SK-N-SH treated with all-trans-retinoic acid at 6 μM for 48 hours (cell line): ENCODE data around the gene SCAMP3.
A peak's percentile ranks its signal among the peaks of the same experiment; 100 is the strongest.

Source experiments
- ATAC-seq: fragments of 200-7000 bp; cut with Tn5 transposase; 3 replicates; pipeline ENCODE4 v1.9.1; 2020; ENCODE audit warnings: mild to moderate bottlenecking, moderate library complexity
- ARNTL ChIP-seq: fragments of 450-650 bp; formaldehyde crosslinking; IDR thresholded peaks from 2 replicates; pipeline ENCODE4 v1.5.0; 2020; ENCODE audit warnings: low read depth, mild to moderate bottlenecking, moderate library complexity, borderline replicate concordance
- BACH2 ChIP-seq: fragments of 250-450 bp; sonication (Bioruptor Pico); IDR thresholded peaks from 2 replicates; pipeline ENCODE4 v1.9.0; 2021; ENCODE audit warnings: mild to moderate bottlenecking, borderline replicate concordance
- CREB5 ChIP-seq: fragments of 250-450 bp; sonication (Bioruptor Pico); IDR thresholded peaks from 2 replicates; pipeline ENCODE4 v1.5.1; 2020; ENCODE audit warnings: low read depth, mild to moderate bottlenecking, moderate library complexity
- CSRNP3 ChIP-seq: fragments of 250-450 bp; sonication (Bioruptor Pico); IDR thresholded peaks from 2 replicates; pipeline ENCODE4 v1.5.1; 2021; ENCODE audit warnings: mild to moderate bottlenecking, moderate library complexity
- ESRRG ChIP-seq: fragments of 250-450 bp; sonication (Bioruptor Pico); IDR thresholded peaks from 2 replicates; pipeline ENCODE4 v1.6.1; 2021; ENCODE audit warnings: mild to moderate bottlenecking
- OSR1 ChIP-seq: fragments of 250-450 bp; sonication (Bioruptor Pico); IDR thresholded peaks from 2 replicates; pipeline ENCODE4 v1.8.0; 2022; ENCODE audit warnings: moderate library complexity, mild to moderate bottlenecking, inconsistent platforms
- PATZ1 ChIP-seq: fragments of 250-450 bp; sonication (Bioruptor Pico); IDR thresholded peaks from 2 replicates; pipeline ENCODE4 v1.8.0; 2020; ENCODE audit warnings: mild to moderate bottlenecking, moderate library complexity, borderline replicate concordance
- POU6F1 ChIP-seq: fragments of 250-450 bp; sonication (Bioruptor Pico); IDR thresholded peaks from 2 replicates; pipeline ENCODE4 v1.8.0; 2021; ENCODE audit warnings: low read depth, mild to moderate bottlenecking, moderate library complexity, borderline replicate concordance
- PPARA ChIP-seq: fragments of 250-450 bp; sonication (Bioruptor Pico); IDR thresholded peaks from 2 replicates; pipeline ENCODE4 v1.5.0; 2020; ENCODE audit warnings: mild to moderate bottlenecking, borderline replicate concordance
- SNAI2 ChIP-seq: fragments of 250-450 bp; sonication (Bioruptor Pico); IDR thresholded peaks from 2 replicates; pipeline ENCODE4 v1.5.0; 2020; ENCODE audit warnings: mild to moderate bottlenecking, moderate library complexity
- TOX ChIP-seq: fragments of 250-450 bp; sonication (Bioruptor Pico); IDR thresholded peaks from 2 replicates; pipeline ENCODE4 v1.8.0; 2021; ENCODE audit warnings: mild to moderate bottlenecking, moderate library complexity, borderline replicate concordance
- TSHZ2 ChIP-seq: fragments of 250-450 bp; sonication (Bioruptor Pico); IDR thresholded peaks from 2 replicates; pipeline ENCODE4 v1.5.0; 2020; ENCODE audit warnings: mild to moderate bottlenecking, moderate library complexity
- ZC3H10 ChIP-seq: fragments of 250-450 bp; sonication (Bioruptor Pico); IDR thresholded peaks from 2 replicates; pipeline ENCODE4 v1.5.1; 2021; ENCODE audit warnings: mild to moderate bottlenecking, moderate library complexity
- ZFP3 ChIP-seq: fragments of 250-450 bp; sonication (Bioruptor Pico); IDR thresholded peaks from 2 replicates; pipeline ENCODE4 v1.5.0; 2020; ENCODE audit warnings: mild to moderate bottlenecking, moderate library complexity
- ZFP30 ChIP-seq: fragments of 450-650 bp; formaldehyde crosslinking; IDR thresholded peaks from 2 replicates; pipeline ENCODE4 v1.5.0; 2022; ENCODE audit warnings: mild to moderate bottlenecking, moderate library complexity
- ZNF565 ChIP-seq: fragments of 450-650 bp; formaldehyde crosslinking; conservative IDR thresholded peaks from 2 replicates; pipeline ENCODE4 v1.5.0; 2020; ENCODE audit warnings: low read depth, mild to moderate bottlenecking, moderate library complexity
- ZNF8 ChIP-seq: fragments of 450-650 bp; formaldehyde crosslinking; IDR thresholded peaks from 2 replicates; pipeline ENCODE4 v1.5.0; 2020; ENCODE audit warnings: mild to moderate bottlenecking, moderate library complexity

The SCAMP3 gene

GRCh38 chr1:155273343-155274245, 11.4 kb upstream of the SCAMP3 start, which contains the start of gene CLK2:
TSS of gene CLK2 (minus strand) at chr1:155273504. CDS start at chr1:155270977, 2,527 bp downstream.
- ATAC-seq = peak; percentile 87
- TF ChIP-seq ZFP3 (CRISPR knock-in tag) = no peak
- no peak for TF ChIP-seq TSHZ2 (CRISPR knock-in tag)
- TF ChIP-seq TOX (CRISPR knock-in tag) = no peak
- no peak for TF ChIP-seq ESRRG (CRISPR knock-in tag)
- TF ChIP-seq ZC3H10 (CRISPR knock-in tag) = no peak
- no peak for TF ChIP-seq ARNTL (CRISPR knock-in tag)
- no peak for TF ChIP-seq CSRNP3
- TF ChIP-seq BACH2 (CRISPR knock-in tag) = no peak
- no peak for TF ChIP-seq ZNF565 (CRISPR knock-in tag)
- TF ChIP-seq OSR1 (CRISPR knock-in tag) = no peak
- TF ChIP-seq ZFP30 (CRISPR knock-in tag) = no peak
- TF ChIP-seq, all 23 proteins: peak for 0

GRCh38 chr1:155272466-155273342, 10.5 kb upstream of the SCAMP3 start:
- ATAC-seq = peak; percentile 62

GRCh38 chr1:155269381-155269780, 7.2 kb upstream of the SCAMP3 start:
- TF ChIP-seq PATZ1 (CRISPR knock-in tag) = no peak
- TF ChIP-seq BACH2 (CRISPR knock-in tag) = no peak
- no peak for TF ChIP-seq CREB5 (CRISPR knock-in tag)
- no peak for TF ChIP-seq ZNF8 (CRISPR knock-in tag)
- no peak for TF ChIP-seq TOX (CRISPR knock-in tag)
- no peak for TF ChIP-seq PPARA
- no peak for TF ChIP-seq POU6F1 (CRISPR knock-in tag)
- no peak for TF ChIP-seq ESRRG (CRISPR knock-in tag)
- no peak for TF ChIP-seq SNAI2 (CRISPR knock-in tag)
- TF ChIP-seq ZFP30 (CRISPR knock-in tag) = no peak
- ATAC-seq = no peak

More at GRCh38 chr1:155272466-155273342, 10.5 kb upstream of the SCAMP3 start:
- TF ChIP-seq BACH2 (CRISPR knock-in tag) (no peak), OSR1 (CRISPR knock-in tag) (no peak), SNAI2 (CRISPR knock-in tag) (no peak), ZFP30 (CRISPR knock-in tag) (no peak)
